Measurements from ENCODE around the gene PRSS2. TPM values are rescaled to one million over a fixed set of nuclear protein-coding genes. Genes with fewer than 3 reads are reported as not detected.

Gene PRSS2
- total and polyA plus RNA-seq, 3 donors from 2014 or later = not detected

DNA sequence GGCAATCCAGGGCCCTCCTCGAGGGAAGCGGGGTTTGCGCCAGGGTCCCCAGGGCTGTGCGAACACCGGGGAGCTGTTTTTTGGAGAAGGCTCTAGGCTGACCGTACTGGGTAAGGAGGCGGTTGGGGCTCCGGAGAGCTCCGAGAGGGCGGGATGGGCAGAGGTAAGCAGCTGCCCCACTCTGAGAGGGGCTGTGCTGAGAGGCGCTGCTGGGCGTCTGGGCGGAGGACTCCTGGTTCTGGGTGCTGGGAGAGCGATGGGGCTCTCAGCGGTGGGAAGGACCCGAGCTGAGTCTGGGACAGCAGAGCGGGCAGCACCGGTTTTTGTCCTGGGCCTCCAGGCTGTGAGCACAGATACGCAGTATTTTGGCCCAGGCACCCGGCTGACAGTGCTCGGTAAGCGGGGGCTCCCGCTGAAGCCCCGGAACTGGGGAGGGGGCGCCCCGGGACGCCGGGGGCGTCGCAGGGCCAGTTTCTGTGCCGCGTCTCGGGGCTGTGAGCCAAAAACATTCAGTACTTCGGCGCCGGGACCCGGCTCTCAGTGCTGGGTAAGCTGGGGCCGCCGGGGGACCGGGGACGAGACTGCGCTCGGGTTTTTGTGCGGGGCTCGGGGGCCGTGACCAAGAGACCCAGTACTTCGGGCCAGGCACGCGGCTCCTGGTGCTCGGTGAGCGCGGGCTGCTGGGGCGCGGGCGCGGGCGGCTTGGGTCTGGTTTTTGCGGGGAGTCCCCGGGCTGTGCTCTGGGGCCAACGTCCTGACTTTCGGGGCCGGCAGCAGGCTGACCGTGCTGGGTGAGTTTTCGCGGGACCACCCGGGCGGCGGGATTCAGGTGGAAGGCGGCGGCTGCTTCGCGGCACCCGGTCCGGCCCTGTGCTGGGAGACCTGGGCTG lies 26.0 kb downstream of the PRSS2 start:
- Histone ChIP-seq H3K4me1 (peaks cover 4% of the 10 kb centered on the region), H3K27me3 (no peaks in the 10 kb centered on the region), H3K27ac (peak overlapping the region; percentile 81 to 89), H3K36me3 (ENCODE audit: low read depth, missing control alignments) (no peaks in the 10 kb centered on the region), H3K9me3 (no peaks in the 10 kb centered on the region), H3K4me3 (peak overlapping the region; percentile 45 to 68)
- intact Hi-C loops (cut with DNase I; ENCODE audit: low total_unique reads) = no loop called here
- 3 to 14% methylated on average over 10 to 68 of the region's 74 CpGs for WGBS, 2 donors
- TF ChIP-seq CTCF (IDR thresholded peaks at IDR 0.05) = no peak
- no peak for TF ChIP-seq POLR2A (IDR thresholded peaks at IDR 0.05)
- DNase-seq = no peak

DNA sequence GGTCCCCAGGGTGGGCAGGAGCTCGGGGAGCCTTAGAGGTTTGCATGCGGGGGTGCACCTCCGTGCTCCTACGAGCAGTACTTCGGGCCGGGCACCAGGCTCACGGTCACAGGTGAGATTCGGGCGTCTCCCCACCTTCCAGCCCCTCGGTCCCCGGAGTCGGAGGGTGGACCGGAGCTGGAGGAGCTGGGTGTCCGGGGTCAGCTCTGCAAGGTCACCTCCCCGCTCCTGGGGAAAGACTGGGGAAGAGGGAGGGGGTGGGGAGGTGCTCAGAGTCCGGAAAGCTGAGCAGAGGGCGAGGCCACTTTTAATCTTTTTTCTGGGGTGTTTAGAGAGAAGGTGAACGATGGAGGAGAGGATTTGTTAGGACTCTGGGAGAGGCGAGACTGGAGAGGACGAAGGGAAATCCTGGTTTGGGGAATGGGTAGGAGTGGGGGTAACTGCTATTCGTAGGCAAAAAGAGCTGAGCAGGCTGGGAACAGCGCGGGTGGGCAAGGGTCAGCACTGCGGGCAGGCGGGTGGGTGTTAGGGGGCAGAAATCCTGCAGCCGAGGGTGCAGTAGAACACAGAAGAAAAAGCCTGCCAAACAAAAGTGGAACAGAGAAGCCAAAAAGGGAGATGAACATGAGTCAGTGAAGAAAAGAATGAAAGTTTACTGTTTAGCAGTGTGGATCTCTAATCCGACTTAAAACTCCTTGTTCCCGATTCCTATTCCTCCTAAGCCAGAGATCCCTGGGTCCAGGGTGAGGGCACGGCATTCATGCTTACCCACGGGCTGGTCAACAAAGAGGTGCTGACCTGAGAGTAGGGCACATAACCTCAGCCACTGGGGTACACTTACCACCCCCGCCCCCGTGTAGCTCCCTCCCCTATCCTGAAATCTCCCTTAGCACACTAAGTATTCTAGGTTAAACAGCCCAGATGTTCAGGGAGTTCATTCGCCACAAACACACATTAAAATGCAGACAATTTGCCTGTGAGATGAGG lies 26.9 kb downstream of the PRSS2 start:
- Histone ChIP-seq H3K27me3 (no peaks in the 10 kb centered on the region), H3K4me3 (peak overlapping the region; percentile 45 to 68), H3K9me3 (no peaks in the 10 kb centered on the region), H3K36me3 (ENCODE audit: low read depth, missing control alignments) (no peaks in the 10 kb centered on the region), H3K27ac (peak overlapping the region; percentile 81 to 89), H3K4me1 (peaks cover 4% of the 10 kb centered on the region)
- 4% methylated on average over 23 to 33 of the region's 33 CpGs for WGBS, 2 donors
- no peak for TF ChIP-seq CTCF (IDR thresholded peaks at IDR 0.05)
- TF ChIP-seq POLR2A (IDR thresholded peaks at IDR 0.05) = no peak
- no peak for DNase-seq
- intact Hi-C loops (cut with DNase I; ENCODE audit: low total_unique reads) = no loop called here

- no peaks in the 10 kb centered on the region for H3K36me3 ChIP-seq (ENCODE audit: low read depth, missing control alignments)
- TF ChIP-seq CTCF (IDR thresholded peaks at IDR 0.05) (no peak), POLR2A (IDR thresholded peaks at IDR 0.05) (no peak)
- H3K27me3 ChIP-seq = no peaks in the 10 kb centered on the region
- H3K4me1 ChIP-seq = peaks cover 4% of the 10 kb centered on the region
- DNase-seq = no peak
- WGBS, 2 donors = 73 to 75% methylated on average over 9 to 11 of the region's 11 CpGs
- intact Hi-C loops (cut with DNase I; ENCODE audit: low total_unique reads) = no loop called here
- H3K27ac ChIP-seq = peak overlapping the region; percentile 81 to 89
- H3K9me3 ChIP-seq = no peaks in the 10 kb centered on the region
- peak overlapping the region in 1 of 2 donors; percentile 68 for H3K4me3 ChIP-seq
These were observed 28.0 kb downstream of the PRSS2 start for GRCh38 chr7:142798451-142799436.

DNA sequence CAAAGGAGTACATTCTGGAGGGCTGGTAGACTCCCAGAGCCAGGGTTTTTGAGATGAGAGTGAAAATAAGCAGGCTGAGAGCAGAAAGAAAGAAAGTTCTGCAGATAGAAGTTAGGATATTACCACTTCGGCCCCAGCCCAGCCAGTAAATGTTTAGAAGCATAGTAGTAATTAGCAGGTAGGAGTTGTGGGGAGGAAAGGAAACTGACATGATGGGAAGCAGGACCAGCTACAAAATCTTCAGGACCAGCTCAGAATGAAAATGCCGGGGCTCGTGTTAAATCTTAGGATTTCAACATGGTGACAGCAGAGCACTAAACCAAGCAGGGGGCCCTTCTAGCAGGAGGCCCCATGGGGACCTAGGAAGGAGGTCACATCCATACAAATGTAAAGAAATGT lies 28.7 kb downstream of the PRSS2 start:
- H3K27ac ChIP-seq = no peak overlapping the region
- no peak overlapping the region for H3K4me3 ChIP-seq
- intact Hi-C loops (cut with DNase I; ENCODE audit: low total_unique reads) = no loop called here
- no peaks in the 10 kb centered on the region for H3K27me3 ChIP-seq
- DNase-seq = no peak
- H3K9me3 ChIP-seq = no peaks in the 10 kb centered on the region
- peaks cover 4% of the 10 kb centered on the region for H3K4me1 ChIP-seq
- TF ChIP-seq POLR2A (IDR thresholded peaks at IDR 0.05) = no peak
- TF ChIP-seq CTCF (IDR thresholded peaks at IDR 0.05) = no peak
- WGBS, 2 donors = 63 to 68% methylated on average over 3 of the region's 3 CpGs
- H3K36me3 ChIP-seq (ENCODE audit: low read depth, missing control alignments) = no peaks in the 10 kb centered on the region

All from testis (tissue), 3 donors.